HepG2 (cell line): ENCODE measurements around the gene FOXN3. TPM values are rescaled to one million over a fixed set of nuclear protein-coding genes. Genes with fewer than 3 reads are reported as not detected.

Source experiments
- ATAC-seq: fragments of 200-7000 bp; cut with Tn5 transposase; 3 replicates; pipeline ENCODE4 v1.9.1; 2020; ENCODE audit warnings: mild to moderate bottlenecking, moderate library complexity
- BruUV-seq: library from RNA; stranded (reverse); fragments of 400-500 nt; replicated peaks from 2 replicates; lab custom pipeline; 2021; lab: Mats Ljungman, UMichigan
- CTCF ChIA-PET: fragments of 300-600 bp; formaldehyde crosslinking; extraction: SDS; loops from one replicate; lab custom pipeline; 2021; ENCODE audit warnings: low total read pairs, inconsistent platforms, low intra/inter-chr PET ratio; lab: Yijun Ruan, JAX
- POLR2A ChIA-PET: fragments of 350-600 bp; sonication (Branson Sonifier 250); formaldehyde crosslinking; loops from one replicate; lab custom pipeline; 2020; ENCODE audit warnings: antibody characterized with exemption, inconsistent platforms; lab: Yijun Ruan, JAX
- DNase-seq: peaks from one replicate; pipeline ENCODE4 v3.0.0-alpha.2; 2015; ENCODE audit warnings: low spot score
- FAIRE-seq: peaks from 3 replicates; lab custom pipeline; 2011; peaks lifted over from hg19 to GRCh38; lab: Jason Lieb, UNC
- H2AFZ ChIP-seq: one replicate; pipeline ENCODE4 v1.6.1; 2011; ENCODE audit warnings: low read length, inconsistent platforms
- H3K27ac ChIP-seq: fragments of 300-600 bp; 3 replicates; pipeline ENCODE4 v1.8.0; 2011; ENCODE audit warnings: mixed run types, mild to moderate bottlenecking, mixed read lengths, low read length, inconsistent platforms; ENCODE audit not compliant: insufficient read depth; ENCODE audit errors: extremely low read length
- H3K27me3 ChIP-seq, 2 experiments: fragments of 200-600 bp in 1 of 2; 2 replicates in 1 of 2; 3 replicates in 1 of 2; pipeline versions ENCODE4 v1.6.0 to v1.8.0; 2011; ENCODE audit warnings: low read length in 2 of 2, mild to moderate bottlenecking in 2 of 2, moderate library complexity in 2 of 2, inconsistent platforms in 1 of 2; ENCODE audit not compliant: insufficient read depth in 2 of 2, control insufficient read depth in 1 of 2
- H3K36me3 ChIP-seq, 2 experiments: fragments of 200-600 bp in 1 of 2; replicated peaks in 1 of 2; 2 replicates in 1 of 2; 3 replicates in 1 of 2; pipeline versions ENCODE4 v1.5.1 to v1.8.0; 2011; ENCODE audit warnings: low read length in 2 of 2, inconsistent platforms in 1 of 2; ENCODE audit not compliant: insufficient read depth in 2 of 2, control insufficient read depth in 1 of 2
- H3K4me1 ChIP-seq: 2 replicates; pipeline ENCODE4 v1.5.1; 2012; ENCODE audit warnings: low read length, inconsistent platforms; ENCODE audit not compliant: insufficient read depth
- H3K4me2 ChIP-seq: 2 replicates; pipeline ENCODE4 v1.6.0; 2011; ENCODE audit warnings: low read depth, low read length, inconsistent platforms
- H3K4me3 ChIP-seq, 3 experiments: fragments of 200-600 bp in 1 of 3; sonication (generic), shearing (Covaris generic) in 1 of 3; replicated peaks in 1 of 3; 2 replicates each; pipeline ENCODE4 v1.5.1; 2011 to 2016; ENCODE audit warnings: low read length in 3 of 3, inconsistent platforms in 2 of 3, low read depth in 2 of 3, mild to moderate bottlenecking in 2 of 3, control low read depth in 1 of 3, mixed read lengths in 1 of 3; ENCODE audit not compliant: insufficient read depth in 1 of 3
- H3K79me2 ChIP-seq: one replicate; pipeline ENCODE4 v1.6.1; 2011; ENCODE audit warnings: low read length, inconsistent platforms; ENCODE audit not compliant: insufficient read depth
- H3K9ac ChIP-seq: 2 replicates; pipeline ENCODE4 v1.6.0; 2011; ENCODE audit warnings: mild to moderate bottlenecking, low read depth, low read length, inconsistent platforms; ENCODE audit not compliant: insufficient read depth
- H3K9me3 ChIP-seq: 2 replicates; pipeline ENCODE4 v1.5.1; 2012; ENCODE audit warnings: mild to moderate bottlenecking, low read length
- H4K20me1 ChIP-seq: 2 replicates; pipeline ENCODE4 v1.6.0; 2011; ENCODE audit warnings: inconsistent platforms, mild to moderate bottlenecking, low read length, moderate library complexity; ENCODE audit not compliant: insufficient read depth
- CSRNP2 ChIP-seq: sonication (generic); formaldehyde crosslinking; conservative IDR thresholded peaks from 2 replicates; pipeline ENCODE4 v1.8.0; 2022; ENCODE audit warnings: low read depth, missing genetic modification reagents
- FOXA1 ChIP-seq, 2 experiments: fragments of 450-650 bp in 1 of 2; sonication (generic) in 1 of 2; formaldehyde crosslinking in 1 of 2; IDR thresholded peaks; 2 replicates each; pipeline versions ENCODE4 v1.4.0 to v1.6.1; 2016 to 2020; ENCODE audit warnings: missing genetic modification reagents in 1 of 2
- HNF4G ChIP-seq, 2 experiments: sonication (generic) in 1 of 2; formaldehyde crosslinking in 1 of 2; IDR thresholded peaks; 2 replicates each; pipeline versions ENCODE4 v1.4.0 to v1.6.1; 2011 to 2020; ENCODE audit warnings: borderline replicate concordance in 2 of 2, low read depth in 2 of 2, mild to moderate bottlenecking in 2 of 2, low read length in 1 of 2, missing genetic modification reagents in 1 of 2, moderate library complexity in 1 of 2
- WGBS: methylation state at CpG from one replicate; pipeline ENCODE4 v1.1.6; 2017; ENCODE audit warnings: low lambda C conversion rate; 5-methylcytosine and 5-hydroxymethylcytosine counted together
- in situ Hi-C: cut with HindIII; loops from 2 replicates; pipeline ENCODE4 v1.10.0; 2017; ENCODE audit warnings: low pct_unique_long_range_greater_than_20kb; ENCODE audit not compliant: extremely low pct_ligation_motif_present
- intact Hi-C: fragments of 100-400 bp; cut with micrococcal nuclease; formaldehyde crosslinking; loops from one replicate; pipeline ENCODE4 v1.10.0; 2022; ENCODE audit not compliant: unreplicated experiment
- polyA plus RNA-seq, 8 experiments: library from polyadenylated mRNA; depleted of rRNA in 3 of 8; stranded (reverse) in 7 of 8; unstranded in 1 of 8; fragments of >200 nt; fragmentation: Illumina TruSeq in 4 of 8; extraction: Trizol in 4 of 8; gene quantifications; 2 replicates each; pipeline versions ENCODE4 v1.2.1 to v1.2.3, GENCODE V29; 2011 to 2016; ENCODE audit warnings: low read depth in 4 of 8, missing spikeins in 1 of 8, mixed read lengths in 1 of 8; ENCODE audit not compliant: insufficient read depth in 1 of 8
- total RNA-seq, 5 experiments: library from RNA; depleted of rRNA; stranded (reverse); fragments of >200 nt; fragmentation: Illumina TruSeq; extraction: Trizol; gene quantifications; 2 replicates each; pipeline ENCODE4 v1.2.3, GENCODE V29; 2016; ENCODE audit warnings: low read depth in 1 of 5
- TF ChIP-seq, protein P1 (sequence below): sonication (generic); formaldehyde crosslinking; IDR thresholded peaks from 2 replicates; pipeline ENCODE4 v1.5.0; 2020; ENCODE audit warnings: mild to moderate bottlenecking, missing genetic modification reagents
- TF ChIP-seq, protein P2 (sequence below): sonication (generic); formaldehyde crosslinking; IDR thresholded peaks from 2 replicates; pipeline ENCODE4 v1.4.0; 2020; ENCODE audit warnings: missing genetic modification reagents

Gene FOXN3
- total and polyA plus RNA-seq, 2 of the 13 experiments (the other 11 are each of a cell fraction or from before 2014, with no cell fraction given) = 32.4 to 70.2 TPM

- H3K27ac ChIP-seq = no peak overlapping the region
- no peak overlapping the region for H3K4me3 ChIP-seq
- in situ Hi-C loops (no loop called here), intact Hi-C loops (no loop called here)
- no peak for FAIRE-seq
- TF ChIP-seq CSRNP2 (CRISPR knock-in tag) (no peak), FOXA1 (IDR thresholded peaks at IDR 0.05) (no peak), FOXA1 (CRISPR knock-in tag; IDR thresholded peaks at IDR 0.05) (0 out of 2 replicates have a peak, but pooled peaks have one; percentile 17)
- DNase-seq = peak; percentile 23
- BruUV-seq = no TSS peak
- H3K9ac ChIP-seq = no peak overlapping the region
- H3K79me2 ChIP-seq = peaks cover 33% of the 10 kb centered on the region
- no peak overlapping the region for H3K4me2 ChIP-seq
- H3K9me3 ChIP-seq = no peaks in the 10 kb centered on the region
- H3K27me3 ChIP-seq = no peaks in the 10 kb centered on the region; a peak in 1 of 5 replicates
- ATAC-seq = no peak
- WGBS = 96% methylated on average over 3 of the region's 3 CpGs
- CTCF ChIA-PET = no interaction called here
- peaks cover 22% of the 10 kb centered on the region; the same call in 1 of the 2 replicates for H4K20me1 ChIP-seq
- H3K4me1 ChIP-seq = peaks cover 18% of the 10 kb centered on the region
- H3K36me3 ChIP-seq = peaks cover 10 to 51% of the 10 kb centered on the region in 2 experiments
- POLR2A ChIA-PET = no interaction called here
- H2AFZ ChIP-seq = no peak overlapping the region
Observed at GRCh38 chr14:89288114-89288513, 128.9 kb downstream of the FOXN3 start.

GRCh38 chr14:89284333-89285058, 132.5 kb downstream of the FOXN3 start:
- H3K4me2 ChIP-seq = no peak overlapping the region
- ATAC-seq (no peak), FAIRE-seq (no peak), DNase-seq (no peak)
- peaks cover 10 to 53% of the 10 kb centered on the region in 2 experiments; a peak in 4 of 5 replicates for H3K36me3 ChIP-seq
- BruUV-seq = no TSS peak
- no peak overlapping the region for H2AFZ ChIP-seq
- peaks cover 34% of the 10 kb centered on the region for H3K79me2 ChIP-seq
- H3K27me3 ChIP-seq = no peaks in the 10 kb centered on the region; a peak in 1 of 5 replicates
- POLR2A ChIA-PET = no interaction called here
- CTCF ChIA-PET = no interaction called here
- peaks cover 10% of the 10 kb centered on the region; the same call in 1 of the 2 replicates for H3K4me1 ChIP-seq
- peaks cover 17% of the 10 kb centered on the region for H4K20me1 ChIP-seq
- H3K4me3 ChIP-seq = no peak overlapping the region
- in situ Hi-C loops = no loop called here
- no peaks in the 10 kb centered on the region for H3K9me3 ChIP-seq
- H3K9ac ChIP-seq = no peak overlapping the region
- H3K27ac ChIP-seq = no peak overlapping the region
- intact Hi-C loops = no loop called here
- WGBS = over 99% methylated on average over 9 of the region's 13 CpGs
- TF ChIP-seq HNF4G (IDR thresholded peaks at IDR 0.05; ENCODE audit: borderline replicate concordance, low read depth, low read length) = no peak
- TF ChIP-seq HNF4G (CRISPR knock-in tag; IDR thresholded peaks at IDR 0.05; ENCODE audit: borderline replicate concordance, low read depth) = no peak
- TF ChIP-seq, protein P1, sequence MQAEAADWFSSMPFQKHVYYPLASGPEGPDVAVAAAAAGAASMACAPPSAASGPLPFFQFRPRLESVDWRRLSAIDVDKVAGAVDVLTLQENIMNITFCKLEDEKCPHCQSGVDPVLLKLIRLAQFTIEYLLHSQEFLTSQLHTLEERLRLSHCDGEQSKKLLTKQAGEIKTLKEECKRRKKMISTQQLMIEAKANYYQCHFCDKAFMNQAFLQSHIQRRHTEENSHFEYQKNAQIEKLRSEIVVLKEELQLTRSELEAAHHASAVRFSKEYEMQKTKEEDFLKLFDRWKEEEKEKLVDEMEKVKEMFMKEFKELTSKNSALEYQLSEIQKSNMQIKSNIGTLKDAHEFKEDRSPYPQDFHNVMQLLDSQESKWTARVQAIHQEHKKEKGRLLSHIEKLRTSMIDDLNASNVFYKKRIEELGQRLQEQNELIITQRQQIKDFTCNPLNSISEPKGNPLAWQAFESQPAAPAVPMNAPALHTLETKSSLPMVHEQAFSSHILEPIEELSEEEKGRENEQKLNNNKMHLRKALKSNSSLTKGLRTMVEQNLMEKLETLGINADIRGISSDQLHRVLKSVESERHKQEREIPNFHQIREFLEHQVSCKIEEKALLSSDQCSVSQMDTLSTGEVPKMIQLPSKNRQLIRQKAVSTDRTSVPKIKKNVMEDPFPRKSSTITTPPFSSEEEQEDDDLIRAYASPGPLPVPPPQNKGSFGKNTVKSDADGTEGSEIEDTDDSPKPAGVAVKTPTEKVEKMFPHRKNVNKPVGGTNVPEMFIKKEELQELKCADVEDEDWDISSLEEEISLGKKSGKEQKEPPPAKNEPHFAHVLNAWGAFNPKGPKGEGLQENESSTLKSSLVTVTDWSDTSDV = no peak
- TF ChIP-seq, protein P2, sequence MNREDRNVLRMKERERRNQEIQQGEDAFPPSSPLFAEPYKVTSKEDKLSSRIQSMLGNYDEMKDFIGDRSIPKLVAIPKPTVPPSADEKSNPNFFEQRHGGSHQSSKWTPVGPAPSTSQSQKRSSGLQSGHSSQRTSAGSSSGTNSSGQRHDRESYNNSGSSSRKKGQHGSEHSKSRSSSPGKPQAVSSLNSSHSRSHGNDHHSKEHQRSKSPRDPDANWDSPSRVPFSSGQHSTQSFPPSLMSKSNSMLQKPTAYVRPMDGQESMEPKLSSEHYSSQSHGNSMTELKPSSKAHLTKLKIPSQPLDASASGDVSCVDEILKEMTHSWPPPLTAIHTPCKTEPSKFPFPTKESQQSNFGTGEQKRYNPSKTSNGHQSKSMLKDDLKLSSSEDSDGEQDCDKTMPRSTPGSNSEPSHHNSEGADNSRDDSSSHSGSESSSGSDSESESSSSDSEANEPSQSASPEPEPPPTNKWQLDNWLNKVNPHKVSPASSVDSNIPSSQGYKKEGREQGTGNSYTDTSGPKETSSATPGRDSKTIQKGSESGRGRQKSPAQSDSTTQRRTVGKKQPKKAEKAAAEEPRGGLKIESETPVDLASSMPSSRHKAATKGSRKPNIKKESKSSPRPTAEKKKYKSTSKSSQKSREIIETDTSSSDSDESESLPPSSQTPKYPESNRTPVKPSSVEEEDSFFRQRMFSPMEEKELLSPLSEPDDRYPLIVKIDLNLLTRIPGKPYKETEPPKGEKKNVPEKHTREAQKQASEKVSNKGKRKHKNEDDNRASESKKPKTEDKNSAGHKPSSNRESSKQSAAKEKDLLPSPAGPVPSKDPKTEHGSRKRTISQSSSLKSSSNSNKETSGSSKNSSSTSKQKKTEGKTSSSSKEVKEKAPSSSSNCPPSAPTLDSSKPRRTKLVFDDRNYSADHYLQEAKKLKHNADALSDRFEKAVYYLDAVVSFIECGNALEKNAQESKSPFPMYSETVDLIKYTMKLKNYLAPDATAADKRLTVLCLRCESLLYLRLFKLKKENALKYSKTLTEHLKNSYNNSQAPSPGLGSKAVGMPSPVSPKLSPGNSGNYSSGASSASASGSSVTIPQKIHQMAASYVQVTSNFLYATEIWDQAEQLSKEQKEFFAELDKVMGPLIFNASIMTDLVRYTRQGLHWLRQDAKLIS (CRISPR knock-in tag) = no peak
